PC-3 (cell line): ENCODE measurements around the gene MTPN.

Experiments
- EZH2 ChIP-seq: fragments of 300-600 bp; sonication (generic); IDR thresholded peaks from one replicate; pipeline ENCODE4 v1.6.1; 2017; ENCODE audit warnings: antibody characterized with exemption, mild to moderate bottlenecking, low read length; ENCODE audit not compliant: unreplicated experiment
- EZH2phosphoT487 ChIP-seq: fragments of 300-600 bp; sonication (generic); IDR thresholded peaks from 2 replicates; pipeline ENCODE4 v1.6.1; 2018; ENCODE audit warnings: mild to moderate bottlenecking, antibody characterized with exemption, low read length, borderline replicate concordance
- TF ChIP-seq, protein P1 (sequence below): fragments of 300-600 bp; sonication (generic); conservative IDR thresholded peaks from 2 replicates; pipeline ENCODE4 v1.5.1; 2017; ENCODE audit warnings: antibody characterized with exemption, low read depth, mild to moderate bottlenecking, low read length

DNA sequence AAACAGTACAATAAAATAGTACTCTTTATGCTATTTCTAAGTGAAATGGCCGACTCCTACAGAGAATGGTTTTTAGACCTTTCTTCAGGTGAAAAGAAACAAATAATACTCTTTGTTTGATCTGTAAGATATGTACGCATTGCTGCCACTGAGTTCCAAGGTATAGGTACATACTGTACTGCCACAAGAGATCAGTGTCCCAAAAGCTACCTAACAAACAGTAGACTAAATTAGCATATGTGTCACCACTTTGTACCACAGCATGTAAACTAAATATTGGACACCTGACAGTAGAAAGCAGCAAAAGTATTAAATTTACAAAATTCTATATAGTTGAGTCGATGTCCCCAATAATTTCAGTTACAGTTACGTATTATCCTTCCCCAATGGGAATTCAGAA is 14.4 kb downstream of the MTPN start:
- TF ChIP-seq, protein P1, sequence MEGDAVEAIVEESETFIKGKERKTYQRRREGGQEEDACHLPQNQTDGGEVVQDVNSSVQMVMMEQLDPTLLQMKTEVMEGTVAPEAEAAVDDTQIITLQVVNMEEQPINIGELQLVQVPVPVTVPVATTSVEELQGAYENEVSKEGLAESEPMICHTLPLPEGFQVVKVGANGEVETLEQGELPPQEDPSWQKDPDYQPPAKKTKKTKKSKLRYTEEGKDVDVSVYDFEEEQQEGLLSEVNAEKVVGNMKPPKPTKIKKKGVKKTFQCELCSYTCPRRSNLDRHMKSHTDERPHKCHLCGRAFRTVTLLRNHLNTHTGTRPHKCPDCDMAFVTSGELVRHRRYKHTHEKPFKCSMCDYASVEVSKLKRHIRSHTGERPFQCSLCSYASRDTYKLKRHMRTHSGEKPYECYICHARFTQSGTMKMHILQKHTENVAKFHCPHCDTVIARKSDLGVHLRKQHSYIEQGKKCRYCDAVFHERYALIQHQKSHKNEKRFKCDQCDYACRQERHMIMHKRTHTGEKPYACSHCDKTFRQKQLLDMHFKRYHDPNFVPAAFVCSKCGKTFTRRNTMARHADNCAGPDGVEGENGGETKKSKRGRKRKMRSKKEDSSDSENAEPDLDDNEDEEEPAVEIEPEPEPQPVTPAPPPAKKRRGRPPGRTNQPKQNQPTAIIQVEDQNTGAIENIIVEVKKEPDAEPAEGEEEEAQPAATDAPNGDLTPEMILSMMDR, result no peak
- TF ChIP-seq EZH2 (no peak), EZH2phosphoT487 (no peak)
